SK-N-SH (cell line): Measurements from ENCODE around the gene NRBF2. TPM values are rescaled to one million over a fixed set of nuclear protein-coding genes. Genes with fewer than 3 reads are reported as not detected.

ENCODE experiments used
- CTCF ChIA-PET: fragments of 300-600, 350-600 bp; formaldehyde crosslinking; extraction: SDS; loops from one replicate; lab custom pipeline; 2021; lab: Yijun Ruan, JAX
- POLR2A ChIA-PET: fragments of 350-600 bp; sonication (Branson Sonifier 250); formaldehyde crosslinking; extraction: SDS; loops from one replicate; lab custom pipeline; 2020; ENCODE audit warnings: antibody characterized with exemption, inconsistent platforms; lab: Yijun Ruan, JAX
- DNase-seq: peaks from one replicate; pipeline ENCODE4 v3.0.0; 2012
- H2AFZ ChIP-seq: fragments of 200-600 bp; sonication (generic); 2 replicates; pipeline ENCODE4 v1.8.1; 2016; ENCODE audit warnings: antibody characterized with exemption, mild to moderate bottlenecking, low read depth
- H3F3A ChIP-seq: fragments of 200-600 bp; sonication (generic); replicated peaks from 2 replicates; pipeline ENCODE3; 2016; ENCODE audit warnings: antibody characterized with exemption, mild to moderate bottlenecking; ENCODE audit not compliant: insufficient read depth
- H3K27ac ChIP-seq, 2 experiments: fragments of 200-500 bp in 1 of 2; fragments of 200-600 bp in 1 of 2; sonication (Bioruptor generic) in 1 of 2; sonication (generic), shearing (Covaris generic) in 1 of 2; 2 replicates each; pipeline versions ENCODE4 v1.5.1 to v1.6.1; 2014 to 2016; ENCODE audit warnings: low read depth in 2 of 2, inconsistent platforms in 1 of 2, low read length in 1 of 2, mild to moderate bottlenecking in 1 of 2, mixed read lengths in 1 of 2
- H3K27me3 ChIP-seq: fragments of 200-600 bp; sonication (generic), shearing (Covaris generic); 2 replicates; pipeline ENCODE4 v1.6.1; 2016; ENCODE audit warnings: mixed run types; ENCODE audit not compliant: insufficient read depth
- H3K36me3 ChIP-seq, 2 experiments: fragments of 200-500 bp in 1 of 2; fragments of 200-600 bp in 1 of 2; sonication (Bioruptor generic) in 1 of 2; sonication (generic) in 1 of 2; replicated peaks in 1 of 2; 2 replicates each; pipeline versions ENCODE3 to v1.5.1; 2014 to 2016; ENCODE audit warnings: low read length in 1 of 2, mild to moderate bottlenecking in 1 of 2; ENCODE audit not compliant: insufficient read depth in 2 of 2, control insufficient read depth in 1 of 2
- H3K4me1 ChIP-seq, 2 experiments: fragments of 200-500 bp in 1 of 2; fragments of 200-600 bp in 1 of 2; sonication (Bioruptor generic) in 1 of 2; sonication (generic), shearing (Covaris generic) in 1 of 2; 2 replicates each; pipeline versions ENCODE4 v1.5.1 to v1.6.1; 2014 to 2016; ENCODE audit warnings: low read depth in 1 of 2, low read length in 1 of 2, mixed run types in 1 of 2; ENCODE audit not compliant: insufficient read depth in 2 of 2, control insufficient read depth in 1 of 2
- H3K4me2 ChIP-seq: fragments of 200-600 bp; sonication (generic), shearing (Covaris generic); 2 replicates; pipeline ENCODE4 v1.6.1; 2017; ENCODE audit warnings: mixed run types
- H3K4me3 ChIP-seq, 2 experiments: fragments of 200-500 bp in 1 of 2; fragments of 200-600 bp in 1 of 2; sonication (Bioruptor generic) in 1 of 2; sonication (generic), shearing (Covaris generic) in 1 of 2; 2 replicates each; pipeline versions ENCODE4 v1.5.1 to v1.8.1; 2014 to 2016; ENCODE audit warnings: low read depth in 2 of 2, inconsistent platforms in 1 of 2, low read length in 1 of 2, mild to moderate bottlenecking in 1 of 2, mixed read lengths in 1 of 2, moderate library complexity in 1 of 2
- H3K79me2 ChIP-seq: fragments of 200-600 bp; sonication (generic); 2 replicates; pipeline ENCODE4 v1.8.1; 2017; ENCODE audit warnings: mild to moderate bottlenecking; ENCODE audit not compliant: insufficient read depth
- H3K9ac ChIP-seq: fragments of 200-600 bp; sonication (generic); 2 replicates; pipeline ENCODE4 v1.6.1; 2017; ENCODE audit warnings: mixed run types
- H3K9me2 ChIP-seq: fragments of 200-600 bp; sonication (generic); 2 replicates; pipeline ENCODE4 v1.6.1; 2017; ENCODE audit warnings: mixed run types
- H3K9me3 ChIP-seq: fragments of 200-600 bp; sonication (generic); 2 replicates; pipeline ENCODE4 v1.6.1; 2017; ENCODE audit warnings: mixed run types, mild to moderate bottlenecking, moderate library complexity
- H4K20me1 ChIP-seq: fragments of 200-600 bp; sonication (generic); 2 replicates; pipeline ENCODE4 v1.6.1; 2017; ENCODE audit warnings: mild to moderate bottlenecking, mixed run types; ENCODE audit not compliant: insufficient read depth
- CHD2 ChIP-seq: fragments of 150-350 bp; IDR thresholded peaks from 2 replicates; pipeline ENCODE4 v1.6.1; 2018; ENCODE audit warnings: low read length; ENCODE audit not compliant: partially characterized antibody
- EP300 ChIP-seq, 2 experiments: IDR thresholded peaks; 2 replicates each; pipeline versions ENCODE4 v1.4.0 to v1.6.1; 2012; ENCODE audit warnings: borderline replicate concordance in 1 of 2, low read depth in 1 of 2, low read length in 1 of 2
- FOSL2 ChIP-seq: IDR thresholded peaks from 2 replicates; pipeline ENCODE4 v1.4.0; 2012; ENCODE audit warnings: low read depth, mild to moderate bottlenecking, moderate library complexity, borderline replicate concordance
- GABPA ChIP-seq: IDR thresholded peaks from 2 replicates; pipeline ENCODE4 v1.4.0; 2012; ENCODE audit warnings: low read depth, mild to moderate bottlenecking
- MXI1 ChIP-seq: IDR thresholded peaks from 2 replicates; pipeline ENCODE4 v1.6.1; 2012; ENCODE audit warnings: mild to moderate bottlenecking, low read depth, low read length, improper control_type of control experiment
- PBX3 ChIP-seq: IDR thresholded peaks from 2 replicates; pipeline ENCODE4; 2012
- RCOR1 ChIP-seq: fragments of 150-350 bp; IDR thresholded peaks from 2 replicates; pipeline ENCODE4 v1.6.1; 2017; ENCODE audit warnings: antibody characterized with exemption, low read length
- RXRA ChIP-seq: IDR thresholded peaks from 2 replicates; pipeline ENCODE4 v1.4.0; 2012; ENCODE audit warnings: low read depth, mild to moderate bottlenecking, borderline replicate concordance
- SMC3 ChIP-seq: IDR thresholded peaks from 2 replicates; pipeline ENCODE4 v1.6.1; 2012; ENCODE audit warnings: low read depth, low read length, improper control_type of control experiment
- TAF1 ChIP-seq: IDR thresholded peaks from 2 replicates; pipeline ENCODE4 v1.6.1; 2012; ENCODE audit warnings: low read depth, mild to moderate bottlenecking, low read length, moderate library complexity, borderline replicate concordance
- TEAD4 ChIP-seq: IDR thresholded peaks from 2 replicates; pipeline ENCODE4 v1.4.0; 2012; ENCODE audit warnings: mild to moderate bottlenecking, borderline replicate concordance; ENCODE audit not compliant: insufficient read depth
- USF1 ChIP-seq: IDR thresholded peaks from 2 replicates; pipeline ENCODE4 v1.4.0; 2012; ENCODE audit warnings: low read depth, borderline replicate concordance
- YY1 ChIP-seq: IDR thresholded peaks from 2 replicates; pipeline ENCODE4 v1.4.0; 2012; ENCODE audit warnings: low read depth, mild to moderate bottlenecking
- polyA plus RNA-seq, 3 experiments: library from polyadenylated mRNA; depleted of rRNA; stranded (reverse); fragments of >200 nt; gene quantifications; 2 replicates each; pipeline ENCODE4 v1.2.3, GENCODE V29; 2012

NRBF2 gene
- polyA plus RNA-seq, 1 of the 3 experiments (the other 2 are of a cell fraction): 8.9 TPM

GRCh38 chr10:63145782-63146181, 12.7 kb downstream of the NRBF2 start:
- Histone ChIP-seq H3K9me2 (no peaks in the 10 kb centered on the region), H3K27ac (no peak overlapping the region), H3K9me3 (no peaks in the 10 kb centered on the region), H2AFZ (no peak overlapping the region), H3K4me2 (no peak overlapping the region), H3K27me3 (no peaks in the 10 kb centered on the region), H4K20me1 (peaks cover 24% of the 10 kb centered on the region), H3K4me3 (no peak overlapping the region), H3K4me1 (no peaks in the 10 kb centered on the region; a peak in 1 of 4 replicates), H3K36me3 (peaks cover 5 to 6% of the 10 kb centered on the region in 2 experiments), H3K79me2 (peaks cover 93% of the 10 kb centered on the region), H3K9ac (no peak overlapping the region), H3F3A (no peaks in the 10 kb centered on the region)
- ChIA-PET POLR2A (no interaction called here), CTCF (interaction anchor here (0.8 to 3.2 kb wide), 7 partner anchors 11 to 674 kb away, joined by 3 to 28 read pairs (median 4); no protein-coding TSS in a partner anchor)
- no peak for DNase-seq
- TF ChIP-seq RCOR1 (no peak), CHD2 (no peak), YY1 (no peak), TAF1 (no peak), MXI1 (no peak), GABPA (no peak), RXRA (no peak)

DNA sequence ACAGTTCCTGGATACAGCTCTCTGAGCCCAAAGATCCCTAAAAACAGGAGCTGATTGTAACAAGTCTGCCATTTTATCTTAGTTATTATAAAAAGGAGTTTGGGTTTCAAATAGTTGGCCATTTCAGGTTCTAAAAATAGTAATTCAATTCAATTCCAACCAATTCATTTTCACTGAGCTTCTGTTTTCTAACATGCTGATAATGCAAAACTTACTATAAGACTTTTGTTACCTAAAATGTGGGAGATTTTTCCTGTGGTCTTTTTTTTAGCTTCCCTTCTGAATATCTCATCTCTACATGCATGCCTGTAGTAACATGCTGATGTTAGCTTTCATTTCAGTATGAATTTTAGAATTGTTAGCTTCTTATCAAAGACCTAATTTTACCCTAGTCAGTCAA, 13.4 kb downstream of the NRBF2 start:
- Histone ChIP-seq H3K9me2 (no peaks in the 10 kb centered on the region), H3F3A (no peaks in the 10 kb centered on the region), H3K9me3 (no peaks in the 10 kb centered on the region), H3K27me3 (no peaks in the 10 kb centered on the region), H3K4me3 (no peak overlapping the region), H3K9ac (no peak overlapping the region), H4K20me1 (peaks cover 18% of the 10 kb centered on the region; the same call in 1 of the 2 replicates), H3K27ac (no peak overlapping the region), H3K79me2 (peaks cover 93% of the 10 kb centered on the region), H3K36me3 (peaks cover 9 to 11% of the 10 kb centered on the region in 2 experiments), H2AFZ (no peak overlapping the region), H3K4me2 (no peak overlapping the region), H3K4me1 (no peaks in the 10 kb centered on the region; a peak in 1 of 4 replicates)
- CTCF ChIA-PET: interaction anchor here (0.8 to 3.2 kb wide), 5 partner anchors 10 to 673 kb away, joined by 3 to 28 read pairs (median 6); no protein-coding TSS in a partner anchor
- DNase-seq: no peak
- TF ChIP-seq EP300 (IDR thresholded peaks at IDR 0.05; ENCODE audit: borderline replicate concordance in 1 of 2, low read depth in 1 of 2, low read length in 1 of 2) (no peak), FOSL2 (no peak), TEAD4 (no peak), RCOR1 (no peak), TAF1 (no peak), PBX3 (no peak), USF1 (no peak), SMC3 (no peak), RXRA (no peak)
- POLR2A ChIA-PET: no interaction called here
